Measurements from ENCODE around the gene CORO2B. TPM values are rescaled to one million over a fixed set of nuclear protein-coding genes. Genes with fewer than 3 reads are reported as not detected.

CORO2B gene
- total and polyA plus RNA-seq, 2 of the 4 experiments (the other 2 are of a cell fraction) = 9.3 to 39.3 TPM

DNA sequence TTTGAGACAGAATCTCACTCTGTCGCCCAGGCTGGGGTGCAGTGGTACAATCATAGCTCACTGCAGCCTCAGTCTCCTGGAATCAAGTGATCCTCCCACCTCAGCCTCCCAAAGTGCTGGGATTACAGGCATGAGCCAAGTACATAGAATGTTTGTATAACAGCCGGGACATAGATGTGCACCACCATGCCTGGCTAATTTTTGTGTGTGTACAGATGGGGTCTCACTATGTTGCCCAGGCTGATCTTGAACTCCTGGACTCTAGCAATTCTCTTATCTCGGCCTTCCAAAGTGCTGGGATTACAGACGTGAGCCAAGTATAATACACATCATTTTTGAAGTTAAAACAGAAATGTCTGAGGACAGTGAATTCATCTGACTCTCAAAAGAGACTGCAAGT is 93.5 kb downstream of the CORO2B start:
- no CpG with 5 or more reads among the region's 4 CpGs for WGBS, 2 experiments (ENCODE audit: extremely low coverage in 2 of 2, insufficient read length in 1 of 2)
- DNase-seq (no peak), ATAC-seq (ENCODE audit: low read depth) (no peak)
- H2BK120ac ChIP-seq (ENCODE audit: low read depth, low read length) = no peak overlapping the region
- intact Hi-C loops (cut with micrococcal nuclease) (loop anchor here (5.0 kb wide), 1 partner anchor 205 kb away; no protein-coding TSS in a partner anchor), dilution Hi-C loops (cut with HindIII; ENCODE audit: low sequenced_read_pairs, unreplicated experiment) (no loop called here), in situ Hi-C loops (cut with MboI; ENCODE audit: low sequenced_read_pairs) (loop anchor here (5.0 kb wide), 2 partner anchors 100 to 365 kb away; no protein-coding TSS in a partner anchor)
- H2BK5ac ChIP-seq (ENCODE audit: low read depth, low read length, poor library complexity, severe bottlenecking) = no peak overlapping the region
- no peaks in the 10 kb centered on the region; a peak in 1 of 4 replicates for H3K79me1 ChIP-seq (ENCODE audit: low read depth in 1 of 2, low read length in 2 of 2)
- H3K4me2 ChIP-seq (ENCODE audit: low read depth, low read length) = no peak overlapping the region
- no peak overlapping the region for H2AK5ac ChIP-seq (ENCODE audit: low read depth, low read length)
- no peak overlapping the region for H2BK15ac ChIP-seq (ENCODE audit: low read depth, low read length)
- no peak for TF ChIP-seq MAFK (IDR thresholded peaks at IDR 0.05; ENCODE audit: low read depth, low read length)
- no peak for TF ChIP-seq SMC3 (IDR thresholded peaks at IDR 0.05; ENCODE audit: low read depth, low read length)
- TF ChIP-seq RAD21 (IDR thresholded peaks at IDR 0.05; ENCODE audit: low read length) = no peak
- TF ChIP-seq, protein P1, sequence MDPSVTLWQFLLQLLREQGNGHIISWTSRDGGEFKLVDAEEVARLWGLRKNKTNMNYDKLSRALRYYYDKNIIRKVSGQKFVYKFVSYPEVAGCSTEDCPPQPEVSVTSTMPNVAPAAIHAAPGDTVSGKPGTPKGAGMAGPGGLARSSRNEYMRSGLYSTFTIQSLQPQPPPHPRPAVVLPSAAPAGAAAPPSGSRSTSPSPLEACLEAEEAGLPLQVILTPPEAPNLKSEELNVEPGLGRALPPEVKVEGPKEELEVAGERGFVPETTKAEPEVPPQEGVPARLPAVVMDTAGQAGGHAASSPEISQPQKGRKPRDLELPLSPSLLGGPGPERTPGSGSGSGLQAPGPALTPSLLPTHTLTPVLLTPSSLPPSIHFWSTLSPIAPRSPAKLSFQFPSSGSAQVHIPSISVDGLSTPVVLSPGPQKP (IDR thresholded peaks at IDR 0.05; ENCODE audit: borderline replicate concordance, low read depth, low read length) = no peak
- TF ChIP-seq, protein P2, sequence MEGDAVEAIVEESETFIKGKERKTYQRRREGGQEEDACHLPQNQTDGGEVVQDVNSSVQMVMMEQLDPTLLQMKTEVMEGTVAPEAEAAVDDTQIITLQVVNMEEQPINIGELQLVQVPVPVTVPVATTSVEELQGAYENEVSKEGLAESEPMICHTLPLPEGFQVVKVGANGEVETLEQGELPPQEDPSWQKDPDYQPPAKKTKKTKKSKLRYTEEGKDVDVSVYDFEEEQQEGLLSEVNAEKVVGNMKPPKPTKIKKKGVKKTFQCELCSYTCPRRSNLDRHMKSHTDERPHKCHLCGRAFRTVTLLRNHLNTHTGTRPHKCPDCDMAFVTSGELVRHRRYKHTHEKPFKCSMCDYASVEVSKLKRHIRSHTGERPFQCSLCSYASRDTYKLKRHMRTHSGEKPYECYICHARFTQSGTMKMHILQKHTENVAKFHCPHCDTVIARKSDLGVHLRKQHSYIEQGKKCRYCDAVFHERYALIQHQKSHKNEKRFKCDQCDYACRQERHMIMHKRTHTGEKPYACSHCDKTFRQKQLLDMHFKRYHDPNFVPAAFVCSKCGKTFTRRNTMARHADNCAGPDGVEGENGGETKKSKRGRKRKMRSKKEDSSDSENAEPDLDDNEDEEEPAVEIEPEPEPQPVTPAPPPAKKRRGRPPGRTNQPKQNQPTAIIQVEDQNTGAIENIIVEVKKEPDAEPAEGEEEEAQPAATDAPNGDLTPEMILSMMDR (conservative IDR thresholded peaks at IDR 0.05; ENCODE audit: low read depth, low read length) = no peak
- TF ChIP-seq FOS (IDR thresholded peaks at IDR 0.05; ENCODE audit: low read depth, low read length) = no peak
- no peak for TF ChIP-seq CEBPB (IDR thresholded peaks at IDR 0.05; ENCODE audit: low read depth, low read length)
- no peak for TF ChIP-seq NFE2L2 (IDR thresholded peaks at IDR 0.05; ENCODE audit: low read depth, low read length)
- no peak for TF ChIP-seq CHD1 (IDR thresholded peaks at IDR 0.05; ENCODE audit: low read depth, low read length)
- no peak for TF ChIP-seq BHLHE40 (IDR thresholded peaks at IDR 0.05; ENCODE audit: low read depth, low read length)
- TF ChIP-seq RFX5 (IDR thresholded peaks at IDR 0.05; ENCODE audit: low read depth, low read length) = no peak
- no peak for TF ChIP-seq MXI1 (IDR thresholded peaks at IDR 0.05; ENCODE audit: borderline replicate concordance, low read depth, low read length)
- TF ChIP-seq, protein P3, sequence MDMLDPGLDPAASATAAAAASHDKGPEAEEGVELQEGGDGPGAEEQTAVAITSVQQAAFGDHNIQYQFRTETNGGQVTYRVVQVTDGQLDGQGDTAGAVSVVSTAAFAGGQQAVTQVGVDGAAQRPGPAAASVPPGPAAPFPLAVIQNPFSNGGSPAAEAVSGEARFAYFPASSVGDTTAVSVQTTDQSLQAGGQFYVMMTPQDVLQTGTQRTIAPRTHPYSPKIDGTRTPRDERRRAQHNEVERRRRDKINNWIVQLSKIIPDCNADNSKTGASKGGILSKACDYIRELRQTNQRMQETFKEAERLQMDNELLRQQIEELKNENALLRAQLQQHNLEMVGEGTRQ (IDR thresholded peaks at IDR 0.05; ENCODE audit: low read depth, low read length) = no peak
- no peak overlapping the region for H3K56ac ChIP-seq (ENCODE audit: extremely low read depth, insufficient read depth, low read length)
- no peak overlapping the region for H3K14ac ChIP-seq (replicated peaks; ENCODE audit: low read depth, low read length)
- H3K23ac ChIP-seq (ENCODE audit: low read depth, low read length) = no peak overlapping the region
- H2AK9ac ChIP-seq (replicated peaks; ENCODE audit: low read depth, low read length, poor library complexity) = no peak overlapping the region
- no peak overlapping the region for H3K4me3 ChIP-seq (ENCODE audit: insufficient read depth, low read depth, low read length)
- no peaks in the 10 kb centered on the region for H4K20me1 ChIP-seq (ENCODE audit: insufficient read depth, low read length)
- no peak overlapping the region for H3K9ac ChIP-seq (ENCODE audit: low read depth, low read length)
- ChIA-PET CTCF (interaction anchor here (0.8 to 2.5 kb wide), 2 partner anchors 10 to 14 kb away, joined by 4 to 8 read pairs; no protein-coding TSS in a partner anchor), POLR2A (ENCODE audit: unreplicated experiment) (no interaction called here)
- no peak overlapping the region for H3K27ac ChIP-seq (ENCODE audit: insufficient read depth, low read length)
- H4K8ac ChIP-seq (ENCODE audit: low read depth in 2 of 2, low read length in 2 of 2) = no peak overlapping the region
- no peak overlapping the region for H4K91ac ChIP-seq (ENCODE audit: insufficient read depth, low read depth, low read length)
- no peak overlapping the region for H2AFZ ChIP-seq (replicated peaks; ENCODE audit: low read length, poor library complexity)
- no peaks in the 10 kb centered on the region for H3K4me1 ChIP-seq (ENCODE audit: control insufficient read depth, insufficient read depth, low read length)
- H3K27me3 ChIP-seq (ENCODE audit: control insufficient read depth, insufficient read depth, low read length) = no peaks in the 10 kb centered on the region
- H2BK20ac ChIP-seq (ENCODE audit: low read depth, low read length) = no peak overlapping the region
- no peak overlapping the region for H3K18ac ChIP-seq (ENCODE audit: low read depth, low read length)
- BruUV-seq (replicated peaks) = no TSS peak
- H3K36me3 ChIP-seq (ENCODE audit: control insufficient read depth, insufficient read depth, low read length) = no peaks in the 10 kb centered on the region
- H4K5ac ChIP-seq (ENCODE audit: low read depth, low read length) = no peak overlapping the region
- no peaks in the 10 kb centered on the region for H3K9me1 ChIP-seq (ENCODE audit: insufficient read depth, low read length)
- H3K9me3 ChIP-seq (ENCODE audit: control insufficient read depth, insufficient read depth, low read length) = no peaks in the 10 kb centered on the region
- H3K4ac ChIP-seq (ENCODE audit: low read depth, low read length) = no peak overlapping the region
